SK-N-SH treated with all-trans-retinoic acid at 6 μM for 48 hours (cell line): ENCODE results near the gene TCERG1L.

Experiments used
- ATAC-seq: fragments of 200-7000 bp; cut with Tn5 transposase; 3 replicates; pipeline ENCODE4 v1.9.1; 2020; ENCODE audit warnings: mild to moderate bottlenecking, moderate library complexity
- ARNTL ChIP-seq: fragments of 450-650 bp; formaldehyde crosslinking; IDR thresholded peaks from 2 replicates; pipeline ENCODE4 v1.5.0; 2020; ENCODE audit warnings: low read depth, mild to moderate bottlenecking, moderate library complexity, borderline replicate concordance
- BACH2 ChIP-seq: fragments of 250-450 bp; sonication (Bioruptor Pico); IDR thresholded peaks from 2 replicates; pipeline ENCODE4 v1.9.0; 2021; ENCODE audit warnings: mild to moderate bottlenecking, borderline replicate concordance
- ESRRG ChIP-seq: fragments of 250-450 bp; sonication (Bioruptor Pico); IDR thresholded peaks from 2 replicates; pipeline ENCODE4 v1.6.1; 2021; ENCODE audit warnings: mild to moderate bottlenecking
- GLIS3 ChIP-seq: fragments of 250-450 bp; sonication (Bioruptor Pico); IDR thresholded peaks from 2 replicates; pipeline ENCODE4 v1.5.0; 2020; ENCODE audit warnings: mild to moderate bottlenecking, moderate library complexity
- ISL1 ChIP-seq: fragments of 250-450 bp; sonication (Bioruptor Pico); IDR thresholded peaks from 2 replicates; pipeline ENCODE4 v2.1.2; 2022; ENCODE audit warnings: mild to moderate bottlenecking, moderate library complexity
- OSR1 ChIP-seq: fragments of 250-450 bp; sonication (Bioruptor Pico); IDR thresholded peaks from 2 replicates; pipeline ENCODE4 v1.8.0; 2022; ENCODE audit warnings: moderate library complexity, mild to moderate bottlenecking, inconsistent platforms
- PPARA ChIP-seq: fragments of 250-450 bp; sonication (Bioruptor Pico); IDR thresholded peaks from 2 replicates; pipeline ENCODE4 v1.5.0; 2020; ENCODE audit warnings: mild to moderate bottlenecking, borderline replicate concordance
- RARB ChIP-seq: fragments of 250-450 bp; sonication (Bioruptor Pico); IDR thresholded peaks from 2 replicates; pipeline ENCODE4 v1.8.0; 2021; ENCODE audit warnings: mild to moderate bottlenecking, moderate library complexity
- SNAI2 ChIP-seq: fragments of 250-450 bp; sonication (Bioruptor Pico); IDR thresholded peaks from 2 replicates; pipeline ENCODE4 v1.5.0; 2020; ENCODE audit warnings: mild to moderate bottlenecking, moderate library complexity
- TCF4 ChIP-seq: fragments of 250-450 bp; sonication (Bioruptor Pico); IDR thresholded peaks from 2 replicates; pipeline ENCODE4 v1.8.0; 2021; ENCODE audit warnings: mild to moderate bottlenecking, moderate library complexity, borderline replicate concordance
- ZC3H10 ChIP-seq: fragments of 250-450 bp; sonication (Bioruptor Pico); IDR thresholded peaks from 2 replicates; pipeline ENCODE4 v1.5.1; 2021; ENCODE audit warnings: mild to moderate bottlenecking, moderate library complexity
- ZFP3 ChIP-seq: fragments of 250-450 bp; sonication (Bioruptor Pico); IDR thresholded peaks from 2 replicates; pipeline ENCODE4 v1.5.0; 2020; ENCODE audit warnings: mild to moderate bottlenecking, moderate library complexity
- ZFP30 ChIP-seq: fragments of 450-650 bp; formaldehyde crosslinking; IDR thresholded peaks from 2 replicates; pipeline ENCODE4 v1.5.0; 2022; ENCODE audit warnings: mild to moderate bottlenecking, moderate library complexity
- ZNF565 ChIP-seq: fragments of 450-650 bp; formaldehyde crosslinking; conservative IDR thresholded peaks from 2 replicates; pipeline ENCODE4 v1.5.0; 2020; ENCODE audit warnings: low read depth, mild to moderate bottlenecking, moderate library complexity
- ZNF70 ChIP-seq: fragments of 450-650 bp; formaldehyde crosslinking; IDR thresholded peaks from 2 replicates; pipeline ENCODE4 v1.5.0; 2020; ENCODE audit warnings: mild to moderate bottlenecking, moderate library complexity
- ZNF8 ChIP-seq: fragments of 450-650 bp; formaldehyde crosslinking; IDR thresholded peaks from 2 replicates; pipeline ENCODE4 v1.5.0; 2020; ENCODE audit warnings: mild to moderate bottlenecking, moderate library complexity
- TF ChIP-seq, protein P1 (sequence below): fragments of 250-450 bp; sonication (Bioruptor Pico); IDR thresholded peaks from 2 replicates; pipeline ENCODE4 v1.5.1; 2020; ENCODE audit warnings: low read depth, mild to moderate bottlenecking, moderate library complexity
- TF ChIP-seq, protein P2 (sequence below): fragments of 250-450 bp; sonication (Bioruptor Pico); IDR thresholded peaks from 2 replicates; pipeline ENCODE4 v1.5.0; 2020; ENCODE audit warnings: mild to moderate bottlenecking, moderate library complexity
- TF ChIP-seq, protein P3 (sequence below): fragments of 250-450 bp; sonication (Bioruptor Pico); IDR thresholded peaks from 2 replicates; pipeline ENCODE4 v1.8.0; 2020; ENCODE audit warnings: mild to moderate bottlenecking, moderate library complexity, borderline replicate concordance
- TF ChIP-seq, protein P4 (sequence below): fragments of 250-450 bp; sonication (Bioruptor Pico); IDR thresholded peaks from 2 replicates; pipeline ENCODE4 v1.5.1; 2021; ENCODE audit warnings: mild to moderate bottlenecking, moderate library complexity

The TCERG1L gene

DNA sequence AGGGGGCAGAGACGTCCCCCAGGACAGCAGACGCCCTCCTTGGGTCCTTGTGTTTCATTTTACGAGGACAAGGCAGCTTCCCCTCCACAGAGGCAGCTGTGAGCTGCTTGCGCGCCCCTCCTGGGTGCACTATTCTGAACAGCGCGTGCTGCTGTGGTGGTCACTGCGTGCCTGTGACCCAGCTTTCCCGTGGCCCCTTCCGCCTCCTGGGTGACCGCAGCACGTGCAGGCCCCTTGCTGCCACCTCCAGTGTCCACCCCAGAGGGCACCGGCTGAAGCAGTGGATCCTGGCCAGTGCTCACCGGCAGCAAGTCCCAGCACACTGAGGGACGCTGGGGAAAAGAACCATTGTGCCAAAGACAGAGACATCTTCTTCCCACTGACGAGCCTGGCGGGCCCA lies 81.4 kb downstream of the TCERG1L start:
- no peak for TF ChIP-seq ZNF565 (CRISPR knock-in tag)
- TF ChIP-seq BACH2 (CRISPR knock-in tag): no peak
- no peak for TF ChIP-seq TCF4 (CRISPR knock-in tag)
- no peak for TF ChIP-seq RARB (CRISPR knock-in tag)
- TF ChIP-seq ISL1 (CRISPR knock-in tag): no peak
- no peak for TF ChIP-seq OSR1 (CRISPR knock-in tag)
- TF ChIP-seq, protein P1, sequence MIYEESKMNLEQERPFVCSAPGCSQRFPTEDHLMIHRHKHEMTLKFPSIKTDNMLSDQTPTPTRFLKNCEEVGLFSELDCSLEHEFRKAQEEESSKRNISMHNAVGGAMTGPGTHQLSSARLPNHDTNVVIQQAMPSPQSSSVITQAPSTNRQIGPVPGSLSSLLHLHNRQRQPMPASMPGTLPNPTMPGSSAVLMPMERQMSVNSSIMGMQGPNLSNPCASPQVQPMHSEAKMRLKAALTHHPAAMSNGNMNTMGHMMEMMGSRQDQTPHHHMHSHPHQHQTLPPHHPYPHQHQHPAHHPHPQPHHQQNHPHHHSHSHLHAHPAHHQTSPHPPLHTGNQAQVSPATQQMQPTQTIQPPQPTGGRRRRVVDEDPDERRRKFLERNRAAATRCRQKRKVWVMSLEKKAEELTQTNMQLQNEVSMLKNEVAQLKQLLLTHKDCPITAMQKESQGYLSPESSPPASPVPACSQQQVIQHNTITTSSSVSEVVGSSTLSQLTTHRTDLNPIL (CRISPR knock-in tag): no peak
- TF ChIP-seq, protein P2, sequence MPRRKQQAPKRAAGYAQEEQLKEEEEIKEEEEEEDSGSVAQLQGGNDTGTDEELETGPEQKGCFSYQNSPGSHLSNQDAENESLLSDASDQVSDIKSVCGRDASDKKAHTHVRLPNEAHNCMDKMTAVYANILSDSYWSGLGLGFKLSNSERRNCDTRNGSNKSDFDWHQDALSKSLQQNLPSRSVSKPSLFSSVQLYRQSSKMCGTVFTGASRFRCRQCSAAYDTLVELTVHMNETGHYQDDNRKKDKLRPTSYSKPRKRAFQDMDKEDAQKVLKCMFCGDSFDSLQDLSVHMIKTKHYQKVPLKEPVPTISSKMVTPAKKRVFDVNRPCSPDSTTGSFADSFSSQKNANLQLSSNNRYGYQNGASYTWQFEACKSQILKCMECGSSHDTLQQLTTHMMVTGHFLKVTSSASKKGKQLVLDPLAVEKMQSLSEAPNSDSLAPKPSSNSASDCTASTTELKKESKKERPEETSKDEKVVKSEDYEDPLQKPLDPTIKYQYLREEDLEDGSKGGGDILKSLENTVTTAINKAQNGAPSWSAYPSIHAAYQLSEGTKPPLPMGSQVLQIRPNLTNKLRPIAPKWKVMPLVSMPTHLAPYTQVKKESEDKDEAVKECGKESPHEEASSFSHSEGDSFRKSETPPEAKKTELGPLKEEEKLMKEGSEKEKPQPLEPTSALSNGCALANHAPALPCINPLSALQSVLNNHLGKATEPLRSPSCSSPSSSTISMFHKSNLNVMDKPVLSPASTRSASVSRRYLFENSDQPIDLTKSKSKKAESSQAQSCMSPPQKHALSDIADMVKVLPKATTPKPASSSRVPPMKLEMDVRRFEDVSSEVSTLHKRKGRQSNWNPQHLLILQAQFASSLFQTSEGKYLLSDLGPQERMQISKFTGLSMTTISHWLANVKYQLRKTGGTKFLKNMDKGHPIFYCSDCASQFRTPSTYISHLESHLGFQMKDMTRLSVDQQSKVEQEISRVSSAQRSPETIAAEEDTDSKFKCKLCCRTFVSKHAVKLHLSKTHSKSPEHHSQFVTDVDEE (CRISPR knock-in tag): no peak
- TF ChIP-seq ZFP3 (CRISPR knock-in tag): no peak
- TF ChIP-seq ZC3H10: no peak
- no peak for ATAC-seq

DNA sequence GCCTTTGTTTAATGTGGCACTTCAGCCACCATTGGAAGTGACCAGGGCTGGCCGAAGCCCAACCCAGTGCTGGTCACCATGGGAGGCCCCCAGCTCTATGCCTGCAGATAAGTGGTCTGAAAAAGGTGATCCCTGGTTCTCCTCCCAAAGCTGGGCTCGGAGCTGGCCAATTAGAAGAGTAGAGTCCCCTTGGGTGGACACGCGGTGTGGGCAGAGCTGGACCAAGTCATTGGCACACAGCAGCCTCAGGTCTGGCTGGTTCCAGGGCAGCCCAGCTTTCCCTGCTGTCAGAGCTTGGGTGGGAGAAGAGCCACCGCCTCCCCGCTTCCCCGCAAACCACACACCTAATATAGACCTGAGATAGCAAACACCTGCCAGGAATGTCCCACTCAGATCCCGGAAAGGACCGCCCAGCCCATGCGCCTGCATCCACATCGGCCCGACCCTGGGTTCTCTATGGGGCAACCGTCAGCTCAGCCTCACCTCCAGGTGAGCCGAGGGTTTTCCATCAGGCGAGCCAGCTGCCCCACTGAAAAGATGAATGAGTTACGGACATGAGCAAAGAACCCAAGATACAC lies 84.3 kb downstream of the TCERG1L start:
- TF ChIP-seq ARNTL (CRISPR knock-in tag) (no peak), ESRRG (CRISPR knock-in tag) (no peak), SNAI2 (CRISPR knock-in tag) (no peak), RARB (CRISPR knock-in tag) (no peak), ZC3H10 (no peak), ZNF8 (CRISPR knock-in tag) (no peak), ZFP3 (CRISPR knock-in tag) (no peak), TCF4 (CRISPR knock-in tag) (no peak), ZNF70 (CRISPR knock-in tag) (no peak), OSR1 (CRISPR knock-in tag) (no peak), PPARA (CRISPR knock-in tag) (no peak), ZFP30 (CRISPR knock-in tag) (no peak), ISL1 (CRISPR knock-in tag) (no peak), BACH2 (CRISPR knock-in tag) (no peak)
- TF ChIP-seq, protein P1 (CRISPR knock-in tag): no peak
- TF ChIP-seq, protein P3, sequence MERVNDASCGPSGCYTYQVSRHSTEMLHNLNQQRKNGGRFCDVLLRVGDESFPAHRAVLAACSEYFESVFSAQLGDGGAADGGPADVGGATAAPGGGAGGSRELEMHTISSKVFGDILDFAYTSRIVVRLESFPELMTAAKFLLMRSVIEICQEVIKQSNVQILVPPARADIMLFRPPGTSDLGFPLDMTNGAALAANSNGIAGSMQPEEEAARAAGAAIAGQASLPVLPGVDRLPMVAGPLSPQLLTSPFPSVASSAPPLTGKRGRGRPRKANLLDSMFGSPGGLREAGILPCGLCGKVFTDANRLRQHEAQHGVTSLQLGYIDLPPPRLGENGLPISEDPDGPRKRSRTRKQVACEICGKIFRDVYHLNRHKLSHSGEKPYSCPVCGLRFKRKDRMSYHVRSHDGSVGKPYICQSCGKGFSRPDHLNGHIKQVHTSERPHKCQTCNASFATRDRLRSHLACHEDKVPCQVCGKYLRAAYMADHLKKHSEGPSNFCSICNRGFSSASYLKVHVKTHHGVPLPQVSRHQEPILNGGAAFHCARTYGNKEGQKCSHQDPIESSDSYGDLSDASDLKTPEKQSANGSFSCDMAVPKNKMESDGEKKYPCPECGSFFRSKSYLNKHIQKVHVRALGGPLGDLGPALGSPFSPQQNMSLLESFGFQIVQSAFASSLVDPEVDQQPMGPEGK (CRISPR knock-in tag): no peak
- TF ChIP-seq, protein P4, sequence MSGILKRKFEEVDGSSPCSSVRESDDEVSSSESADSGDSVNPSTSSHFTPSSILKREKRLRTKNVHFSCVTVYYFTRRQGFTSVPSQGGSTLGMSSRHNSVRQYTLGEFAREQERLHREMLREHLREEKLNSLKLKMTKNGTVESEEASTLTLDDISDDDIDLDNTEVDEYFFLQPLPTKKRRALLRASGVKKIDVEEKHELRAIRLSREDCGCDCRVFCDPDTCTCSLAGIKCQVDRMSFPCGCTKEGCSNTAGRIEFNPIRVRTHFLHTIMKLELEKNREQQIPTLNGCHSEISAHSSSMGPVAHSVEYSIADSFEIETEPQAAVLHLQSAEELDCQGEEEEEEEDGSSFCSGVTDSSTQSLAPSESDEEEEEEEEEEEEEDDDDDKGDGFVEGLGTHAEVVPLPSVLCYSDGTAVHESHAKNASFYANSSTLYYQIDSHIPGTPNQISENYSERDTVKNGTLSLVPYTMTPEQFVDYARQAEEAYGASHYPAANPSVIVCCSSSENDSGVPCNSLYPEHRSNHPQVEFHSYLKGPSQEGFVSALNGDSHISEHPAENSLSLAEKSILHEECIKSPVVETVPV (CRISPR knock-in tag): no peak

DNA sequence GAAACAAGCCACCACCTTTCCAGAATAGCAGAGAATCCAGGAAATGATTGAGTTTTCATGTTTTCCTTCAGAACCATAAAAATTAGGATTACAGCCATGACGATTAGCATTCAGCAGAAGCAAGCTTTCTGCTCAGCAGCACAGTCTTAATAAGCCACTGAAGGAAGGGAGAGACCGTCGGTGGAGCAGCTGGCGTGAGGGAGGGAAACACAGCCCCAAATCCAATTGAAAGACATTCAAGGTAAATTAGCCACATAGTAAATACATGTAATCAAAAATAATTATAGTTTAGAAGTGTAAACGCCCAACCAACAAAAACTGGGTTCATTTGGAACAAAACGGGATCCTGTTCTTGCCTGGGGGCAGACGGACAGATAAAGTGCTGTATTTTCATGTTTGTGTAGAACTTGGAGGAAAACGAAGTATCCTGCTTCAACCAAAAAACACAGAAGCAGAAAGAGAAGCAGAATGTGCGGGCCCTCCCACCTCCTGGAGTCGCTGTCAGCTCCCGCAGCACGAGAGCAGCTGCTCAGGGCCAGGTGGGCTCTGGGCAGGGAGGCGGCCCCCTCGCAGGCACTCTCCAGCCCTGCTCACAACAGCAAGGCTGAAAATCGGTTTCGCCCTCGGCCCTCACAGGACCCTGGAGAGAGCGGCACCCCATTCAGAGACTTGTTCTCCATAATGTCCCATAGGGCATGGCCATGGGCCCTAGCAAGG lies 84.9 kb downstream of the TCERG1L start:
- TF ChIP-seq ZFP30 (CRISPR knock-in tag) (no peak), ARNTL (CRISPR knock-in tag) (no peak), RARB (CRISPR knock-in tag) (no peak), PPARA (CRISPR knock-in tag) (no peak), GLIS3 (CRISPR knock-in tag) (no peak), OSR1 (CRISPR knock-in tag) (no peak)
- TF ChIP-seq, protein P1 (CRISPR knock-in tag): no peak
- no peak for ATAC-seq

More for the DNA sequence above, 84.3 kb downstream of the TCERG1L start:
- no peak for ATAC-seq
